Heart left ventricle (tissue), 13 donors: Measurements from ENCODE around the gene MAP4K4.

Source experiments
- POLR2A ChIP-seq, 2 donors: fragments of 450-650 bp; IDR thresholded peaks; one replicate each; pipeline ENCODE4 v1.6.1; 2017; ENCODE audit warnings: antibody characterized with exemption in 2 of 2, mild to moderate bottlenecking in 2 of 2, moderate library complexity in 2 of 2
- TF ChIP-seq, protein P1 (sequence below), 12 donors: fragments of 200-600 bp; sonication (generic) in 4 of 12; IDR thresholded peaks; one replicate each; pipeline versions ENCODE4 v1.5.0 to v1.8.0; 2018 to 2022; ENCODE audit warnings: antibody characterized with exemption in 12 of 12, mild to moderate bottlenecking in 5 of 12
- donor health status: ischemic (EF 13 %, LVEDD 7.1; RV severe dilation, severe dysfunction).
- donor health status: DM: no; HTN: yes; CAD: no.
- donor health status: DM: no; HTN: no; CAD: no.
- donor health status: ischemic (EF 25% LVEDD 6.9; RV normal size, moderate dysfunction).
- donor health status: ischemic (EF 25% LVEDD 5.7; RV mildly dilated, moderate dysfunction).
- donor health status: ischemic (EF 35%, LVEDD 5.7; RV mildly dilated, moderate dysfunction).
- donor health status: nonischemic (EF 11% LVEDD 7.7; RV severe dilation, severe dysfunction).
- donor health status: DM: yes; HTN: yes; CAD: no.
- donor health status: PGD.
- donor health status: ischemic (EF 29% LVEDD 5.4; RV normal size, mild dysfunction).
- donor health status: nonischemic (EF 23%, LVEDD 6.1; RV moderate dilation, normal function).

DNA sequence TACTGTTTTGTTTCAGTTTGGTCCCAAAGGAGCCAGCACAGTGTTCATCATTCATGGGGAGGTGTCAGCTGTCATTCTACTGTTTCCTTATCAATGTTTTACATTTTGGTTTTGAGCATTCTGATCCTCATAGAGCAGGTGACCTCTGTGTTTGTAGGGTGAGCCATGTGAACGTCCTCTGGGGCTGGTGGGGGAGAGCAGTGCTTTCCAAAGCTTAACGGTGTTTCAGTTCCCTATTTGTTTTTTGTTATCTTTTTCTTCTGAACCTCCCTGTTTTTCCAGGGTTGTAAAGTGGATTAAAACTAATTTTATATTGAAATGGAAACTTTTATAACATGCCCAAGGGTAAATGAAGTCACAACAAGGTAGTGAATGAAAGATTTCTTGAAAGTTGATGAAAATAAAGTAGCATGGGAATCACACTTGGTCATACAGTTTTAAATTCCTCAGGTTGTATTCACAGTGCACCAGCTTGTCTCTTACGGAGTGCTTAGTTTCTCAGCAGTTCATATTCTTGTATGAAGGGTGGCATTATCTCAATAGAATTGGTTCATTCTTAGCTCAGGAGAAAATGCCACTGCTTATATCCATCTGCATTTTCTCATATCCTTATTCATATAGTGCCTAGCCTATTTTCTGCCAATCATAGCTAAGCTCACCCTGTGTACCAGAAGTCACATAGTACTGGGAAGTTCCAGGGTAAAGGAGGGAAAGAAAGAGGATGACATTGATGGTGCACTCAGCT, 54.5 kb downstream of the MAP4K4 start:
- TF ChIP-seq, protein P1, sequence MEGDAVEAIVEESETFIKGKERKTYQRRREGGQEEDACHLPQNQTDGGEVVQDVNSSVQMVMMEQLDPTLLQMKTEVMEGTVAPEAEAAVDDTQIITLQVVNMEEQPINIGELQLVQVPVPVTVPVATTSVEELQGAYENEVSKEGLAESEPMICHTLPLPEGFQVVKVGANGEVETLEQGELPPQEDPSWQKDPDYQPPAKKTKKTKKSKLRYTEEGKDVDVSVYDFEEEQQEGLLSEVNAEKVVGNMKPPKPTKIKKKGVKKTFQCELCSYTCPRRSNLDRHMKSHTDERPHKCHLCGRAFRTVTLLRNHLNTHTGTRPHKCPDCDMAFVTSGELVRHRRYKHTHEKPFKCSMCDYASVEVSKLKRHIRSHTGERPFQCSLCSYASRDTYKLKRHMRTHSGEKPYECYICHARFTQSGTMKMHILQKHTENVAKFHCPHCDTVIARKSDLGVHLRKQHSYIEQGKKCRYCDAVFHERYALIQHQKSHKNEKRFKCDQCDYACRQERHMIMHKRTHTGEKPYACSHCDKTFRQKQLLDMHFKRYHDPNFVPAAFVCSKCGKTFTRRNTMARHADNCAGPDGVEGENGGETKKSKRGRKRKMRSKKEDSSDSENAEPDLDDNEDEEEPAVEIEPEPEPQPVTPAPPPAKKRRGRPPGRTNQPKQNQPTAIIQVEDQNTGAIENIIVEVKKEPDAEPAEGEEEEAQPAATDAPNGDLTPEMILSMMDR (IDR thresholded peaks at IDR 0.05): no peak
- no peak for TF ChIP-seq POLR2A (IDR thresholded peaks at IDR 0.05)
